T-cell (primary cell): ENCODE measurements around the gene LRG1. TPM values are rescaled to one million over a fixed set of nuclear protein-coding genes. Genes with fewer than 3 reads are reported as not detected.
"Not testable (repeated sequence)": the region's sequence is repeated elsewhere in the genome, so short reads cannot be mapped to it uniquely, and the experiment has no call there.

Experiments
- ATAC-seq, 4 experiments: fragments of 200-7000 bp in 3 of 4; fragments of 150-1000 bp in 1 of 4; cut with Tn5 transposase; replicated peaks in 1 of 4; 1 replicate in 3 of 4; 2 replicates in 1 of 4; pipeline ENCODE4 v1.10.0; 2021; ENCODE audit warnings: moderate library complexity in 3 of 4, mild to moderate bottlenecking in 2 of 4, moderate number of reproducible peaks in 1 of 4
- CTCF ChIA-PET, 2 donors: fragments of 300-600 bp; sonication (Branson Sonifier 250); formaldehyde crosslinking; loops; one replicate each; lab custom pipeline; 2022; ENCODE audit warnings: antibody characterized with exemption in 2 of 2; lab: Charles Lee
- POLR2A ChIA-PET, 2 donors: fragments of 300-600 bp; sonication (Branson Sonifier 250); formaldehyde crosslinking; loops; one replicate each; lab custom pipeline; 2022; ENCODE audit warnings: antibody characterized with exemption in 2 of 2; lab: Charles Lee
- DNase-seq, 35 experiments: peaks; one replicate each; pipeline versions ENCODE4 v3.0.0 to v3.0.0-alpha.2; 2013 to 2023
- H3K27ac ChIP-seq: one replicate; pipeline ENCODE4 v1.5.1; 2013; ENCODE audit warnings: low read length
- H3K27me3 ChIP-seq, 2 experiments: replicated peaks in 1 of 2; 1 replicate in 1 of 2; 2 replicates in 1 of 2; pipeline versions ENCODE4 v1.6.1 to v1.7.0; 2013; ENCODE audit warnings: low read length in 1 of 2, mixed read lengths in 1 of 2; ENCODE audit not compliant: control insufficient read depth in 2 of 2, insufficient read depth in 2 of 2; ENCODE audit errors: extremely low read depth in 1 of 2
- H3K36me3 ChIP-seq, 2 donors: 1 replicate in 1 of 2; 2 replicates in 1 of 2; pipeline versions ENCODE4 v1.6.1 to v1.7.0; 2013; ENCODE audit warnings: low read length in 1 of 2; ENCODE audit not compliant: control insufficient read depth in 2 of 2, insufficient read depth in 1 of 2; ENCODE audit errors: extremely low read depth in 1 of 2
- H3K4me1 ChIP-seq, 2 experiments: 1 replicate in 1 of 2; 2 replicates in 1 of 2; pipeline versions ENCODE4 v1.6.1 to v1.7.0; 2013; ENCODE audit warnings: low read length in 2 of 2, mixed read lengths in 1 of 2; ENCODE audit not compliant: insufficient read depth in 2 of 2, control insufficient read depth in 1 of 2; ENCODE audit errors: extremely low read depth in 1 of 2
- H3K4me3 ChIP-seq, 2 donors: 1 replicate in 1 of 2; 2 replicates in 1 of 2; pipeline versions ENCODE4 v1.5.1 to v1.7.0; 2013; ENCODE audit warnings: mild to moderate bottlenecking in 2 of 2, low read length in 1 of 2, moderate library complexity in 1 of 2; ENCODE audit not compliant: control insufficient read depth in 1 of 2; ENCODE audit errors: extremely low read depth in 1 of 2
- H3K9me3 ChIP-seq: 2 replicates; pipeline ENCODE4 v1.7.0; 2013
- H3K27ac Mint-ChIP-seq, 2 donors: one replicate each; pipeline ENCODE4 v1.8.0; 2020 to 2021; ENCODE audit warnings: mild to moderate bottlenecking in 2 of 2, mixed read lengths in 2 of 2
- H3K27me3 Mint-ChIP-seq, 2 donors: one replicate each; pipeline ENCODE4 v1.8.0; 2021 to 2022; ENCODE audit warnings: mixed read lengths in 2 of 2
- H3K36me3 Mint-ChIP-seq: one replicate; pipeline ENCODE4 v1.8.0; 2021; ENCODE audit warnings: mixed read lengths
- H3K4me1 Mint-ChIP-seq, 3 donors: one replicate each; pipeline ENCODE4 v1.8.0; 2020 to 2022; ENCODE audit warnings: mixed read lengths in 3 of 3, mild to moderate bottlenecking in 1 of 3
- H3K4me3 Mint-ChIP-seq, 3 donors: one replicate each; pipeline ENCODE4 v1.8.0; 2020 to 2022; ENCODE audit warnings: mild to moderate bottlenecking in 3 of 3, mixed read lengths in 3 of 3, moderate library complexity in 3 of 3
- H3K9me3 Mint-ChIP-seq, 3 donors: one replicate each; pipeline ENCODE4 v1.8.0; 2020 to 2022; ENCODE audit warnings: mixed read lengths in 3 of 3
- WGBS: methylation state at CpG from one replicate; pipeline ENCODE4 v1.1.5; 2013; ENCODE audit warnings: missing lambda C conversion rate; ENCODE audit not compliant: insufficient coverage; 5-methylcytosine and 5-hydroxymethylcytosine counted together
- total RNA-seq, 35 experiments: library from RNA in 6 of 35; stranded (reverse) in 6 of 35; fragments of 120-200 nt in 1 of 35; gene quantifications; one replicate each; pipeline versions ENCODE4 v1.2.1 to v1.2.4 and lab custom pipeline; 2013 to 2026

Gene LRG1
- total RNA-seq, 5 donors from 2014 or later (not counting 1 experiment from before 2014, with no cell fraction given): 0.13 to 0.32 (median 0.19) TPM; not detected in 2

GRCh38 chr19:4567584-4568071 is 27.8 kb upstream of the LRG1 start:
- WGBS: 69% methylated on average over 13 of the region's 14 CpGs
- Histone ChIP-seq H3K27ac (no peak overlapping the region), H3K27me3 (peaks cover 0 to 33% of the 10 kb centered on the region in 2 experiments), H3K9me3 (no peaks in the 10 kb centered on the region), H3K4me3 (no peak overlapping the region), H3K4me1 (no peaks in the 10 kb centered on the region), H3K36me3 (no peaks in the 10 kb centered on the region)
- ATAC-seq (peak; percentile 54 to 72 (median 61)), DNase-seq (peak in 32 of 35 experiments; percentile 15 to 69 (median 48))
- Mint-ChIP-seq H3K4me1 (no peaks in the 10 kb centered on the region), H3K9me3 (no peaks in the 10 kb centered on the region), H3K4me3 (no peak overlapping the region), H3K27me3 (peaks cover 5 to 9% of the 10 kb centered on the region in 2 donors), H3K36me3 (no peaks in the 10 kb centered on the region), H3K27ac (no peak overlapping the region)
- POLR2A ChIA-PET: no interaction called here
- CTCF ChIA-PET: interaction anchor here in 1 of 2 donors (0.6 kb wide), 1 partner anchor 69 kb away, joined by 4 read pairs; no protein-coding TSS in a partner anchor

- Histone ChIP-seq H3K27me3 (peaks cover 0 to 32% of the 10 kb centered on the region in 2 experiments), H3K27ac (no peak overlapping the region), H3K4me3 (no peak overlapping the region), H3K36me3 (no peaks in the 10 kb centered on the region), H3K4me1 (no peaks in the 10 kb centered on the region), H3K9me3 (no peaks in the 10 kb centered on the region)
- CTCF ChIA-PET: no interaction called here
- H3K4me1 Mint-ChIP-seq: no peaks in the 10 kb centered on the region
- no peak for DNase-seq
- H3K9me3 Mint-ChIP-seq: no peaks in the 10 kb centered on the region
- no peak overlapping the region for H3K27ac Mint-ChIP-seq
- 83% methylated on average over 35 of the region's 35 CpGs for WGBS
- no peak for ATAC-seq
- no peak overlapping the region for H3K4me3 Mint-ChIP-seq
- POLR2A ChIA-PET: no interaction called here
- H3K36me3 Mint-ChIP-seq: no peaks in the 10 kb centered on the region
- peaks cover 5 to 9% of the 10 kb centered on the region in 2 donors for H3K27me3 Mint-ChIP-seq
Measured at GRCh38 chr19:4566402-4567051, 26.7 kb upstream of the LRG1 start.

- H3K27me3 Mint-ChIP-seq, H3K4me3 Mint-ChIP-seq, H3K36me3 Mint-ChIP-seq, POLR2A ChIA-PET, H3K36me3 ChIP-seq, H3K9me3 ChIP-seq, H3K4me1 Mint-ChIP-seq, H3K27ac Mint-ChIP-seq, H3K4me1 ChIP-seq, H3K9me3 Mint-ChIP-seq, CTCF ChIA-PET, H3K27ac ChIP-seq, DNase-seq, H3K4me3 ChIP-seq, ATAC-seq: not testable (repeated sequence)
- peaks cover 0 to 35% of the 10 kb centered on the region in 2 experiments for H3K27me3 ChIP-seq
- 17% methylated on average over 2 of the region's 5 CpGs for WGBS
Measured at GRCh38 chr19:4563562-4563961, 23.7 kb upstream of the LRG1 start.

- H3K4me1 ChIP-seq, H3K27me3 Mint-ChIP-seq, H3K4me3 Mint-ChIP-seq, H3K4me3 ChIP-seq, H3K9me3 ChIP-seq, H3K9me3 Mint-ChIP-seq, DNase-seq, H3K4me1 Mint-ChIP-seq, H3K36me3 Mint-ChIP-seq, H3K27ac Mint-ChIP-seq, CTCF ChIA-PET, ATAC-seq, H3K36me3 ChIP-seq, H3K27ac ChIP-seq, POLR2A ChIA-PET: not testable (repeated sequence)
- WGBS: 21% methylated on average over 3 of the region's 7 CpGs
- peaks cover 0 to 38% of the 10 kb centered on the region in 2 experiments for H3K27me3 ChIP-seq
Measured at GRCh38 chr19:4562085-4562484, 22.2 kb upstream of the LRG1 start.

- no peak for ATAC-seq
Measured at GRCh38 chr19:4559569-4559968, 19.7 kb upstream of the LRG1 start, which contains the start of gene SEMA6B. TSS of gene SEMA6B (minus strand) at chr19:4559684. CDS start at chr19:4558457, 1,227 bp downstream.

GRCh38 chr19:4557971-4558941 is 18.4 kb upstream of the LRG1 start:
- H3K27ac Mint-ChIP-seq: no peak overlapping the region
- POLR2A ChIA-PET: no interaction called here
- peaks cover 0 to 4% of the 10 kb centered on the region in 2 experiments for H3K4me1 ChIP-seq

More at GRCh38 chr19:4559569-4559968, 19.7 kb upstream of the LRG1 start, which contains the start of gene SEMA6B:
- H3K4me1 ChIP-seq: peaks cover 0 to 4% of the 10 kb centered on the region in 2 experiments
- H3K27me3 Mint-ChIP-seq: peaks cover 0 to 7% of the 10 kb centered on the region in 2 donors
- H3K4me3 Mint-ChIP-seq: no peak within 1 kb of the TSS
- no peak for DNase-seq
- no peaks in the 10 kb centered on the region for H3K36me3 Mint-ChIP-seq
- no peaks in the 10 kb centered on the region for H3K36me3 ChIP-seq
- no peaks in the 10 kb centered on the region for H3K9me3 ChIP-seq
- H3K9me3 Mint-ChIP-seq: no peaks in the 10 kb centered on the region
- no peak within 1 kb of the TSS for H3K4me3 ChIP-seq
- no peaks in the 10 kb centered on the region for H3K4me1 Mint-ChIP-seq
- WGBS: 38% methylated on average over 13 of the region's 13 CpGs
- peaks cover 0 to 30% of the 10 kb centered on the region in 2 experiments for H3K27me3 ChIP-seq
- no peak within 1 kb of the TSS for H3K27ac Mint-ChIP-seq
- no peak within 1 kb of the TSS for H3K27ac ChIP-seq
- ChIA-PET CTCF (no interaction called here), POLR2A (no interaction called here)

More at GRCh38 chr19:4557971-4558941, 18.4 kb upstream of the LRG1 start:
- no peaks in the 10 kb centered on the region for H3K36me3 ChIP-seq
- Mint-ChIP-seq H3K9me3 (peaks cover 0 to 3% (median 0%) of the 10 kb centered on the region in 3 donors), H3K4me1 (no peaks in the 10 kb centered on the region), H3K36me3 (no peaks in the 10 kb centered on the region), H3K4me3 (no peak overlapping the region), H3K27me3 (peaks cover 4 to 8% of the 10 kb centered on the region in 2 donors)
- no peak overlapping the region for H3K4me3 ChIP-seq
- WGBS: 48% methylated on average over 19 of the region's 44 CpGs
- ATAC-seq: no peak
- DNase-seq: peak in 12 of 35 experiments; percentile 14 to 61 (median 25)
- no peaks in the 10 kb centered on the region for H3K9me3 ChIP-seq
- H3K27ac ChIP-seq: no peak overlapping the region
- peaks cover 0 to 27% of the 10 kb centered on the region in 2 experiments for H3K27me3 ChIP-seq
- CTCF ChIA-PET: interaction anchor here in 1 of 2 donors (0.7 kb wide), 1 partner anchor 37 kb away, joined by 10 read pairs; no protein-coding TSS in a partner anchor
